K562 (cell line): ENCODE results near the gene SPTAN1. TPM values are rescaled to one million over a fixed set of nuclear protein-coding genes. Genes with fewer than 3 reads are reported as not detected.
A peak's percentile ranks its signal among the peaks of the same experiment; 100 is the strongest.

ENCODE experiments used
- ARHGAP35 ChIP-seq: fragments of 450-650 bp; IDR thresholded peaks from 2 replicates; pipeline ENCODE4 v1.6.1; 2018; ENCODE audit not compliant: partially characterized antibody
- ARID4B ChIP-seq: sonication (generic); formaldehyde crosslinking; IDR thresholded peaks from 2 replicates; pipeline ENCODE4 v1.8.0; 2022; ENCODE audit warnings: mild to moderate bottlenecking, missing genetic modification reagents
- CSDE1 ChIP-seq, 2 experiments: fragments of 450-650 bp; IDR thresholded peaks; 2 replicates each; pipeline ENCODE4 v1.6.1; 2016; ENCODE audit warnings: mild to moderate bottlenecking in 1 of 2
- EZH2 ChIP-seq: IDR thresholded peaks from 2 replicates; pipeline ENCODE4 v1.6.1; 2012; ENCODE audit warnings: low read depth, mild to moderate bottlenecking, inconsistent platforms, low read length, borderline replicate concordance
- FOXK2 ChIP-seq, 2 experiments: fragments of 450-650 bp; IDR thresholded peaks in 1 of 2; conservative IDR thresholded peaks in 1 of 2; 2 replicates each; pipeline ENCODE4 v1.6.1; 2016; ENCODE audit warnings: low read depth in 2 of 2, mild to moderate bottlenecking in 1 of 2
- FUS ChIP-seq: fragments of 200-400 bp; formaldehyde crosslinking; optimal IDR thresholded peaks from 2 replicates; pipeline ENCODE3; 2017; ENCODE audit warnings: low read depth, low read length
- HDAC2 ChIP-seq: fragments of 450-650 bp; IDR thresholded peaks from 2 replicates; pipeline ENCODE4 v1.6.1; 2016; ENCODE audit warnings: mild to moderate bottlenecking
- IFI16 ChIP-seq: fragments of 250-450 bp; sonication (Bioruptor Pico); IDR thresholded peaks from 2 replicates; pipeline ENCODE4 v2.1.2; 2022; ENCODE audit warnings: mild to moderate bottlenecking, inconsistent platforms
- IRF2 ChIP-seq: sonication (generic); formaldehyde crosslinking; IDR thresholded peaks from 2 replicates; pipeline ENCODE4 v1.8.1; 2022; ENCODE audit warnings: mild to moderate bottlenecking, missing genetic modification reagents
- MAFF ChIP-seq: IDR thresholded peaks from 2 replicates; pipeline ENCODE4 v1.6.1; 2012; ENCODE audit warnings: low read length, improper control_type of control experiment
- MCM5 ChIP-seq: fragments of 450-650 bp; IDR thresholded peaks from 2 replicates; pipeline ENCODE4 v1.6.1; 2016; ENCODE audit warnings: low read depth
- MED1 ChIP-seq: sonication (generic); formaldehyde crosslinking; IDR thresholded peaks from 2 replicates; pipeline ENCODE4 v1.8.1; 2023; ENCODE audit warnings: missing genetic modification reagents, borderline replicate concordance
- RAD21 ChIP-seq, 2 experiments: fragments of 250-450 bp in 1 of 2; fragments of 450-650 bp in 1 of 2; sonication (Bioruptor Pico) in 1 of 2; formaldehyde crosslinking in 1 of 2; IDR thresholded peaks in 1 of 2; conservative IDR thresholded peaks in 1 of 2; 2 replicates each; pipeline versions ENCODE4 v1.4.0 to v1.8.0; 2020 to 2022; ENCODE audit warnings: mild to moderate bottlenecking in 2 of 2, moderate library complexity in 1 of 2
- SNIP1 ChIP-seq: fragments of 450-650 bp; IDR thresholded peaks from 2 replicates; pipeline ENCODE4 v1.7.1; 2017; ENCODE audit warnings: low read depth, mild to moderate bottlenecking
- TAL1 ChIP-seq: fragments of 450-650 bp; IDR thresholded peaks from 2 replicates; pipeline ENCODE4 v1.6.1; 2016; ENCODE audit warnings: mild to moderate bottlenecking
- ZNF592 ChIP-seq: fragments of 450-650 bp; IDR thresholded peaks from 2 replicates; pipeline ENCODE4 v1.6.1; 2017; ENCODE audit warnings: antibody characterized with exemption, mild to moderate bottlenecking
- polyA plus RNA-seq, 8 experiments: library from polyadenylated mRNA; depleted of rRNA in 4 of 8; stranded (reverse) in 5 of 8; unstranded in 3 of 8; fragments of >200 nt; fragmentation: Nextera tagmentation in 2 of 8; fragmentation: Illumina TruSeq in 1 of 8; extraction: Ambion mirVana in 2 of 8; extraction: Trizol in 1 of 8; gene quantifications; 2 replicates each; pipeline versions ENCODE4 v1.2.1 to v1.2.3, GENCODE V29; 2011 to 2014; ENCODE audit warnings: inconsistent platforms in 1 of 8, missing spikeins in 1 of 8
- total RNA-seq, 7 experiments: library from RNA; depleted of rRNA in 6 of 7; stranded (reverse); fragments of >200 nt in 6 of 7; fragmentation: Illumina TruSeq in 2 of 7; extraction: Trizol in 2 of 7; gene quantifications; 2 replicates each; pipeline versions ENCODE4 v1.2.1 to v1.2.3, GENCODE V29; 2011 to 2021; ENCODE audit warnings: low replicate concordance in 1 of 7
- TF ChIP-seq, protein P1 (sequence below): fragments of 250-450 bp; sonication (Bioruptor Pico); IDR thresholded peaks from 2 replicates; pipeline ENCODE4 v1.4.0; 2020; ENCODE audit warnings: mild to moderate bottlenecking
- TF ChIP-seq, protein P2 (sequence below): sonication (generic); formaldehyde crosslinking; IDR thresholded peaks from 2 replicates; pipeline ENCODE4 v1.8.0; 2022; ENCODE audit warnings: missing genetic modification reagents, mild to moderate bottlenecking, borderline replicate concordance

SPTAN1 gene
- total and polyA plus RNA-seq, 9 of the 15 experiments (the other 6 are each of a cell fraction or from before 2014, with no cell fraction given) = 1.5 to 13.5 (median 6.8) TPM

- TF ChIP-seq MCM5 (no peak), MED1 (CRISPR knock-in tag) (no peak), RAD21 (CRISPR knock-in tag; conservative IDR thresholded peaks at IDR 0.05 in 1 of 2, IDR thresholded peaks at IDR 0.05 in 1 of 2) (no peak), IRF2 (CRISPR knock-in tag) (no peak), EZH2 (no peak), SNIP1 (no peak), FOXK2 (conservative IDR thresholded peaks at IDR 0.05 in 1 of 2, IDR thresholded peaks at IDR 0.05 in 1 of 2; ENCODE audit: low read depth in 2 of 2) (peak in 1 of 2 experiments; percentile 47; a peak in 2 of 4 replicates), ARID4B (CRISPR knock-in tag) (no peak), IFI16 (CRISPR knock-in tag) (no peak), CSDE1 (IDR thresholded peaks at IDR 0.05) (no peak), FUS (no peak), ARHGAP35 (no peak), MAFF (no peak), TAL1 (peak; percentile 94), HDAC2 (peak; percentile 54; the same call in 1 of the 2 replicates), ZNF592 (no peak)
- TF ChIP-seq, protein P1, sequence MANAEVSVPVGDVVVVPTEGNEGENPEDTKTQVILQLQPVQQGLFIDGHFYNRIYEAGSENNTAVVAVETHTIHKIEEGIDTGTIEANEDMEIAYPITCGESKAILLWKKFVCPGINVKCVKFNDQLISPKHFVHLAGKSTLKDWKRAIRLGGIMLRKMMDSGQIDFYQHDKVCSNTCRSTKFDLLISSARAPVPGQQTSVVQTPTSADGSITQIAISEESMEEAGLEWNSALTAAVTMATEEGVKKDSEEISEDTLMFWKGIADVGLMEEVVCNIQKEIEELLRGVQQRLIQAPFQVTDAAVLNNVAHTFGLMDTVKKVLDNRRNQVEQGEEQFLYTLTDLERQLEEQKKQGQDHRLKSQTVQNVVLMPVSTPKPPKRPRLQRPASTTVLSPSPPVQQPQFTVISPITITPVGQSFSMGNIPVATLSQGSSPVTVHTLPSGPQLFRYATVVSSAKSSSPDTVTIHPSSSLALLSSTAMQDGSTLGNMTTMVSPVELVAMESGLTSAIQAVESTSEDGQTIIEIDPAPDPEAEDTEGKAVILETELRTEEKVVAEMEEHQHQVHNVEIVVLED = no peak
- TF ChIP-seq, protein P2, sequence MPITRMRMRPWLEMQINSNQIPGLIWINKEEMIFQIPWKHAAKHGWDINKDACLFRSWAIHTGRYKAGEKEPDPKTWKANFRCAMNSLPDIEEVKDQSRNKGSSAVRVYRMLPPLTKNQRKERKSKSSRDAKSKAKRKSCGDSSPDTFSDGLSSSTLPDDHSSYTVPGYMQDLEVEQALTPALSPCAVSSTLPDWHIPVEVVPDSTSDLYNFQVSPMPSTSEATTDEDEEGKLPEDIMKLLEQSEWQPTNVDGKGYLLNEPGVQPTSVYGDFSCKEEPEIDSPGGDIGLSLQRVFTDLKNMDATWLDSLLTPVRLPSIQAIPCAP (CRISPR knock-in tag) = no peak
Measured at GRCh38 chr9:128593039-128593438, 40.7 kb downstream of the SPTAN1 start (continued).
